ENCODE measurements around the gene CCDC63.

CCDC63 gene

GRCh38 chr12:110846615-110847566, at the start of gene CCDC63:
Gene CCDC63, plus strand, starts transcription at chr12:110846987. Its CDS starts 5,968 bp downstream, at chr12:110852955.
- peaks cover 65% of the 10 kb centered on the region for H3K27me3 ChIP-seq (ENCODE audit: insufficient read depth, low read length)
- no peak within 1 kb of the TSS; the same call in 1 of the 2 replicates for H3K4me3 ChIP-seq (ENCODE audit: low read depth, low read length)
- no peak within 1 kb of the TSS for H3K27ac ChIP-seq (ENCODE audit: low read depth, low read length)
- peak within 1 kb of the TSS; percentile 57 for H2AFZ ChIP-seq (ENCODE audit: low read length, unreplicated experiment)
- H3K4me1 ChIP-seq (ENCODE audit: control insufficient read depth, insufficient read depth, low read length, unreplicated experiment) = peaks cover 14% of the 10 kb centered on the region
- H3K36me3 ChIP-seq (ENCODE audit: insufficient read depth, low read length) = no peaks in the 10 kb centered on the region
- H3K79me2 ChIP-seq (ENCODE audit: control insufficient read depth, insufficient read depth, low read length, unreplicated experiment) = no peaks in the 10 kb centered on the region

GRCh38 chr12:110798461-110798860, 48.3 kb upstream of the CCDC63 start:
- no peak overlapping the region for H3K27ac ChIP-seq (ENCODE audit: low read depth, low read length)
- no peaks in the 10 kb centered on the region for H3K79me2 ChIP-seq (ENCODE audit: control insufficient read depth, insufficient read depth, low read length, unreplicated experiment)
- H3K27me3 ChIP-seq (ENCODE audit: insufficient read depth, low read length) = peaks cover 28% of the 10 kb centered on the region; the same call in 1 of the 2 replicates
- H2AFZ ChIP-seq (ENCODE audit: low read length, unreplicated experiment) = no peak overlapping the region
- no peak overlapping the region for H3K4me3 ChIP-seq (ENCODE audit: low read depth, low read length)
- no peaks in the 10 kb centered on the region for H3K36me3 ChIP-seq (ENCODE audit: insufficient read depth, low read length)
- peaks cover 4% of the 10 kb centered on the region for H3K4me1 ChIP-seq (ENCODE audit: control insufficient read depth, insufficient read depth, low read length, unreplicated experiment)

GRCh38 chr12:110802489-110802888, 44.3 kb upstream of the CCDC63 start:
- Histone ChIP-seq H3K79me2 (ENCODE audit: control insufficient read depth, insufficient read depth, low read length, unreplicated experiment) (no peaks in the 10 kb centered on the region), H3K27ac (ENCODE audit: low read depth, low read length) (no peak overlapping the region), H3K4me1 (ENCODE audit: control insufficient read depth, insufficient read depth, low read length, unreplicated experiment) (no peaks in the 10 kb centered on the region), H3K36me3 (ENCODE audit: insufficient read depth, low read length) (no peaks in the 10 kb centered on the region), H3K4me3 (ENCODE audit: low read depth, low read length) (no peak overlapping the region), H2AFZ (ENCODE audit: low read length, unreplicated experiment) (no peak overlapping the region), H3K27me3 (ENCODE audit: insufficient read depth, low read length) (peaks cover 39% of the 10 kb centered on the region; the same call in 1 of the 2 replicates)

- Histone ChIP-seq H3K27me3 (ENCODE audit: insufficient read depth, low read length) (peaks cover 42% of the 10 kb centered on the region; the same call in 1 of the 2 replicates), H3K4me1 (ENCODE audit: control insufficient read depth, insufficient read depth, low read length, unreplicated experiment) (no peaks in the 10 kb centered on the region), H3K4me3 (ENCODE audit: low read depth, low read length) (no peak overlapping the region), H3K27ac (ENCODE audit: low read depth, low read length) (no peak overlapping the region), H3K79me2 (ENCODE audit: control insufficient read depth, insufficient read depth, low read length, unreplicated experiment) (no peaks in the 10 kb centered on the region), H2AFZ (ENCODE audit: low read length, unreplicated experiment) (no peak overlapping the region), H3K36me3 (ENCODE audit: insufficient read depth, low read length) (no peaks in the 10 kb centered on the region)
These were observed 42.4 kb upstream of the CCDC63 start for GRCh38 chr12:110804406-110804805.

- H3K27me3 ChIP-seq (ENCODE audit: insufficient read depth, low read length) = peaks cover 30% of the 10 kb centered on the region
- H2AFZ ChIP-seq (ENCODE audit: low read length, unreplicated experiment) = no peak overlapping the region
- H3K36me3 ChIP-seq (ENCODE audit: insufficient read depth, low read length) = no peaks in the 10 kb centered on the region
- no peak overlapping the region for H3K27ac ChIP-seq (ENCODE audit: low read depth, low read length)
- H3K4me1 ChIP-seq (ENCODE audit: control insufficient read depth, insufficient read depth, low read length, unreplicated experiment) = no peaks in the 10 kb centered on the region
- no peak overlapping the region for H3K4me3 ChIP-seq (ENCODE audit: low read depth, low read length)
- no peaks in the 10 kb centered on the region for H3K79me2 ChIP-seq (ENCODE audit: control insufficient read depth, insufficient read depth, low read length, unreplicated experiment)
These were observed 39.1 kb upstream of the CCDC63 start for GRCh38 chr12:110807640-110808039.

- no peak overlapping the region for H3K27ac ChIP-seq (ENCODE audit: low read depth, low read length)
- no peaks in the 10 kb centered on the region for H3K79me2 ChIP-seq (ENCODE audit: control insufficient read depth, insufficient read depth, low read length, unreplicated experiment)
- H3K4me3 ChIP-seq (ENCODE audit: low read depth, low read length) = no peak overlapping the region
- no peaks in the 10 kb centered on the region for H3K4me1 ChIP-seq (ENCODE audit: control insufficient read depth, insufficient read depth, low read length, unreplicated experiment)
- peaks cover 32% of the 10 kb centered on the region for H3K27me3 ChIP-seq (ENCODE audit: insufficient read depth, low read length)
- no peaks in the 10 kb centered on the region for H3K36me3 ChIP-seq (ENCODE audit: insufficient read depth, low read length)
- no peak overlapping the region for H2AFZ ChIP-seq (ENCODE audit: low read length, unreplicated experiment)
These were observed 37.6 kb upstream of the CCDC63 start for GRCh38 chr12:110809149-110809548.

GRCh38 chr12:110811972-110812371, 34.8 kb upstream of the CCDC63 start:
- Histone ChIP-seq H3K27ac (ENCODE audit: low read depth, low read length) (no peak overlapping the region), H3K4me3 (ENCODE audit: low read depth, low read length) (no peak overlapping the region), H3K79me2 (ENCODE audit: control insufficient read depth, insufficient read depth, low read length, unreplicated experiment) (no peaks in the 10 kb centered on the region), H3K4me1 (ENCODE audit: control insufficient read depth, insufficient read depth, low read length, unreplicated experiment) (no peaks in the 10 kb centered on the region), H2AFZ (ENCODE audit: low read length, unreplicated experiment) (no peak overlapping the region), H3K27me3 (ENCODE audit: insufficient read depth, low read length) (peaks cover 33% of the 10 kb centered on the region), H3K36me3 (ENCODE audit: insufficient read depth, low read length) (no peaks in the 10 kb centered on the region)

- Histone ChIP-seq H3K4me3 (ENCODE audit: low read depth, low read length) (no peak overlapping the region), H3K36me3 (ENCODE audit: insufficient read depth, low read length) (no peaks in the 10 kb centered on the region), H3K79me2 (ENCODE audit: control insufficient read depth, insufficient read depth, low read length, unreplicated experiment) (no peaks in the 10 kb centered on the region), H3K27ac (ENCODE audit: low read depth, low read length) (no peak overlapping the region), H3K27me3 (ENCODE audit: insufficient read depth, low read length) (peaks cover 33% of the 10 kb centered on the region), H3K4me1 (ENCODE audit: control insufficient read depth, insufficient read depth, low read length, unreplicated experiment) (no peaks in the 10 kb centered on the region), H2AFZ (ENCODE audit: low read length, unreplicated experiment) (no peak overlapping the region)
These were observed 33.5 kb upstream of the CCDC63 start for GRCh38 chr12:110813285-110813684.

- Histone ChIP-seq H3K27me3 (ENCODE audit: insufficient read depth, low read length) (peaks cover 33% of the 10 kb centered on the region), H3K36me3 (ENCODE audit: insufficient read depth, low read length) (no peaks in the 10 kb centered on the region), H3K27ac (ENCODE audit: low read depth, low read length) (no peak overlapping the region), H2AFZ (ENCODE audit: low read length, unreplicated experiment) (no peak overlapping the region), H3K4me1 (ENCODE audit: control insufficient read depth, insufficient read depth, low read length, unreplicated experiment) (no peaks in the 10 kb centered on the region), H3K79me2 (ENCODE audit: control insufficient read depth, insufficient read depth, low read length, unreplicated experiment) (no peaks in the 10 kb centered on the region), H3K4me3 (ENCODE audit: low read depth, low read length) (no peak overlapping the region)
These were observed 33.0 kb upstream of the CCDC63 start for GRCh38 chr12:110813756-110814155.

- no peak overlapping the region for H3K27ac ChIP-seq (ENCODE audit: low read depth, low read length)
- no peaks in the 10 kb centered on the region for H3K79me2 ChIP-seq (ENCODE audit: control insufficient read depth, insufficient read depth, low read length, unreplicated experiment)
- no peak overlapping the region for H3K4me3 ChIP-seq (ENCODE audit: low read depth, low read length)
- H3K36me3 ChIP-seq (ENCODE audit: insufficient read depth, low read length) = no peaks in the 10 kb centered on the region
- H3K27me3 ChIP-seq (ENCODE audit: insufficient read depth, low read length) = peaks cover 29% of the 10 kb centered on the region
- no peaks in the 10 kb centered on the region for H3K4me1 ChIP-seq (ENCODE audit: control insufficient read depth, insufficient read depth, low read length, unreplicated experiment)
- H2AFZ ChIP-seq (ENCODE audit: low read length, unreplicated experiment) = no peak overlapping the region
These were observed 30.5 kb upstream of the CCDC63 start for GRCh38 chr12:110816248-110816647.

- Histone ChIP-seq H2AFZ (ENCODE audit: low read length, unreplicated experiment) (no peak overlapping the region), H3K4me3 (ENCODE audit: low read depth, low read length) (no peak overlapping the region)
These were observed 30.0 kb upstream of the CCDC63 start for GRCh38 chr12:110816779-110817178.

More at GRCh38 chr12:110816779-110817178, 30.0 kb upstream of the CCDC63 start:
- H3K36me3 ChIP-seq (ENCODE audit: insufficient read depth, low read length) = no peaks in the 10 kb centered on the region
- no peaks in the 10 kb centered on the region for H3K79me2 ChIP-seq (ENCODE audit: control insufficient read depth, insufficient read depth, low read length, unreplicated experiment)
- H3K27me3 ChIP-seq (ENCODE audit: insufficient read depth, low read length) = peaks cover 28% of the 10 kb centered on the region
- no peak overlapping the region for H3K27ac ChIP-seq (ENCODE audit: low read depth, low read length)
- no peaks in the 10 kb centered on the region for H3K4me1 ChIP-seq (ENCODE audit: control insufficient read depth, insufficient read depth, low read length, unreplicated experiment)

Data from ACC112 (cell line).